ENCODE data around the gene PCP4.

PCP4 gene

DNA sequence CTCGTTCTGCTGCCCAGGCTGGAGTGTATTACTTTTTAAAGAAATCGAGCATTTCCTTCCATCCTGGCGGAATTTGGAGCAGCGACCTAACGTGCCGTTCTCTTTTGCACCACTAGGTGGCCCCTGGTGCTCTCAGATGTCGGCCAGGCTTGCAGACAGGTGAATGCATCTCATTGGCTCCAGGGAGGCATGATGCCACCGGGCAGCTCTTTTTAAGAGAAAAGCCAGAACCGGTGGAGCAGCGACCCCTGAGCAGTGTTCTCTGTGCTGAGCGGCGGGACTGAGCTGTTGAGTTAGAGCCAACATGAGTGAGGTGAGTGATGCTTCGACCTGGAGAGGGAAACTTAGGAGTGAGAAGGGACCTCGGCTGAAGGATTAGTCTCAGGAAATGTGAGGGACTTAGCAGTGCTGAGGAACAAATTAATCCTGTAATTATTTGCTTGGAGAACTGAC, at the start of gene PCP4:
Gene PCP4 (plus strand): TSS at position 241 of the 453 bp plus-strand sequence. CDS start 64 bp downstream, at position 305.
- peak; percentile 47 for DNase-seq (ENCODE audit: low spot score)

DNA sequence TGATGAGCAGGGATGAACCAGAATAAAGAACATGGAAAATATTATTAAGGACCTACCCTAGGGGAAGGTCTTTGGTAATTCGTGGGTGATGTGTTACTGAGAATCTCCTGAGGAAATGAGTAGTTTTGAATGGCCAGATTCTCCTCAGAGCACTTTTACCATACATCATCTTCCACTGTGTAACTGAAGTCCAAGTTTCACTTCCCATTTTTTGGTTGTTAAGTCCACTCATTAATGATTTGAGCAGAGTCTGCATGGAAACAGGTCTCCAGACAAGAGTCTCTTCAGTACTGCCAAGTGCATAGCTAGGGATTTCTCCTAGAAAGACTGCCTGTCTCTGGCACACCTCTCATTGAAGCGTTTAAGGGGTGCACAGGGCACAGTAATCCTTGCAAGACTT, 48.7 kb upstream of the PCP4 start:
- no peak for DNase-seq (ENCODE audit: low spot score)

DNA sequence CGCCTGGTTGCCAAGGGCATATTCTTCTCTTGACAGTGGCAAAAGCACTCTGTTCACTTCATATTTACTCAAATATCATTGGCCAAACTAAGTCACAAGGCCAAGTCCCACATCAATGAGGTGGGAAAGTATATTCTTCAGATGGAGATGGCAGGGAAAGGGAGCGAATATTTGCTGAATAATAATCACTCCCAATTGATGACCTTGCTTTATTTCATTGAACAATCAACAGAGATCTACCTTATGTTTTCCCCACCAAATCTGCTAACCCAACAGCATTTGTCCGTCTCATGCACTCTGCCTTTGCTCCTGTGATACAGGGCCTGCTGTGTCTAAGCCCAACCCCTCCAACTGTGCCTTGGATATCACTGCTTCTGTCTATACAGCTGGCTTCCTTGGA, 45.2 kb upstream of the PCP4 start:
- no peak for DNase-seq (ENCODE audit: low spot score)

DNA sequence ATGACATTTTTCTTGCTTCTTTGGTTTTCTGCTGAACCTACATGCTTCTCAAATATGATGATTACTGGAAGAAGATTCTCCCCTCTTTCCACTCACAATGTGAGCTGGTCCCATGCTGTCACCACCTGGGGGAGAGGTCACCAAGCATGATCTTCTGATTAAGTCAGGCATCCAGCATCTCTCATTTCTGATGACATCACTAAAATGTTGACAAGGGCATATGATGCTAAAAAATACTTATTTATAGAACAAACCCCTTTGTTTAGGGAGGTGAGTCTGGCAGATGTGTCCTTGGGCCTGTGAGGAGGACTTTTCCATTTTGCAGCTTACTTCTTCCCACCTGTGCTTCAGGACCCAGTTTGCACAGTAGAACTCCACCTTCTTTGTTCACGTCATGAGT, 42.0 kb upstream of the PCP4 start:
- no peak for DNase-seq (ENCODE audit: low spot score)

DNA sequence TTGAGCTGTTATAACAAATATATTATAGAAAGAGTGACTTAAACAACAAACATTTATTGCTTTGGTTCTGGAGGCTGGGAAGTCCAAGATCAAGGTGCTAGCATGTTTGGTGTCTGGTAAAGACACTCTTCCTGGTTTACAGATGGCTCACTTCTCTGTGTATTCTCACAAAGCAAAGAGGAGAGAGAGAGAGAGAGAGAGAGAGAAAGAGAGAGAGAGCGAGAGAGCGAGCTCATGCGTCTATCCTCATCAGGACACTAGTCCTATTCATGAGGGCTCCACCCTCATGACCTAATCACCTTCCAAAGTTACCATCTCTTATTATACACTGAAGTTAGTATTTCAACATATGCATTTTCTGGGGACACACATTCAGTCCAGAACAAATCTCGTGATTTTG, 32.7 kb upstream of the PCP4 start:
- DNase-seq (ENCODE audit: low spot score), result no peak

DNA sequence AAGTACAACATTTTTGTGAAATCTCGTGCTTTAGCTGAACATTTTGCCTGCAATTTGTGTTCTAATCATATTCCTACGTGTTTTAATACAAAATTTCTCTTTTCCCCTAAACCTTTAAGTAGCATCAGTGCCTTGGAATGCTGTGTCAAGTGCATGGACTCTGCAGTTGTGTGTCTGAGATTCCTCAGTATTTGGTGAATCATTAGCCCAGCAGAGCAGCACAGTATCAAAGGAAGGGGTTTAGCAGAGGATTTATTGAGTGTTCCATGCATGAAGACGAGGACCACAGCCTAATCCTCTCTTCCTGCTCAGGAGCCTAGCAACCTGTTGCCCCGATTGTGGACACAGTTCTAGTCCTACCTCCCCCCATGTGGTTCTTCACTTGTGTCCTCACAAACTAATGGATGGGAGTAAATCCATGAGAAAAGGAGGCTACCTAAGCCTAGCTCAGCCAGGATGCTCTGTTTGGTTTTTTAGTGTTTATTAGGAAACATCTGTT, 29.3 kb upstream of the PCP4 start:
- DNase-seq (ENCODE audit: low spot score), result no peak

DNA sequence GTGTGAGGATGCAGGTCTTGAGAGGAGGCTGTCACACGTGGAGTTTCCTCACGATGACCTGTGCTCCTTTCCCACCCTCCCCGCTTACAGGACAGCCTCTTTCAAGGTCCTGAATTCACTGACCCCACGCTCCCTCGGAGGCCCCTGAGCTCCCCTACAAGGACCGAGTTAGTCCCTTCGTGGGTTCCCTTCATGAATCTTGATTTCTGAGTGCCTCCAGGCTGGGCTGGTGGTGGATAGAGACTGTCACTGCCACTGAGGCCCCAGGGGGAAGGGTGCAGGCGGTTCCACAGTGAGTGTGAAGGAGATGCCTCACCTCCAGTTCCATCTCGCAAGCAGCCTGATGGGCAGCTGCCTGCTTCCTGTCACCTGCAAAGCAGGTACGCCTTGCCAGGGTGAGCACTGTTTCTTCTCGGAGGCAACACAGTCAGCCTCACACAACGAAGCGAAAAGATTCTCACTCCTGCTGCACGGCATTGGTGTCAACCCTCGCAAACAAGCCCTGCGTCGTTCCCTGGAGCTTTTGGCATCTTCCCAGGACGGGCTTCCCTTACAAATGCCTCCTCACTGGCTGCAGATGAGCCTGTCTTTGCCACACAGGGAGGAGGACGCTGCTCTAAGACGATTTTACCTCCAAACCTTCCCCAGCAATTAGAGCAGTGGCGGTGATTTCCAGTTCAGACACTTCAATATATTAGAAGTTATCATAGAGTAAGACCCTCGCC, 26.7 kb upstream of the PCP4 start:
- no peak for DNase-seq (ENCODE audit: low spot score)

DNA sequence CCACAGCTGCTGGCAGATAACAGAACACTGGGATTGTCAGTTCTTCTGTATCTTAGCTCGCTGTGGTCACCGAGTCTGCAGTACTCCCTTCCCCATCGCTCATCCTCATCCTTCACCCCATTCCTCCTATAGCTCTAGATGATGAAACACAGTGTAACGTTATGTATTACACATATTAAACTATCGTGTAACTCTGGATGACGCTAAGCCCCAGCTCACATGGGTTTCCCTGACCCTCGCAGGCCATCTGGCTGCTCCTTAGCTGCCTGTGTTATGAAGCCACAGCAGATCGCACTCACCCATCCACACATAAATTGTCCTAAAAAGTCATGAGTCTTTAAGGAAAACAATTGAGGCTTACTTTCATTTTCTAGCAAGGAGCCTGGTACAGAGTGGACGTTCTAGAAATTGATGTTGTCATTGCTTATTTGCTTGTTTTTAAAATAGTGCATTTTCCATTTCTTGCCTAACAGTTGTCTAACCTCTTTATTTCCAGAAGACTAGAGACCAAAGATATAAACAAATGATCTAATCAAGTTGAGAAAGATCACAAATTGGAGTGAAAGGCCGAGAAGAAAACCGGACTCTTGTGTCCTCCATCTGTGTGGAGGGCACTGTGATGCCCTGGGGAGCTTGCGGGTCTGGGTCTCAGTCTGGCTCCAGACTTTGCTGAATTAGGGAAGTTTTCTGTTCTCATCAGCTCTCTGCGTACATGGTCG, 24.3 kb upstream of the PCP4 start:
- DNase-seq (ENCODE audit: low spot score), result no peak

DNA sequence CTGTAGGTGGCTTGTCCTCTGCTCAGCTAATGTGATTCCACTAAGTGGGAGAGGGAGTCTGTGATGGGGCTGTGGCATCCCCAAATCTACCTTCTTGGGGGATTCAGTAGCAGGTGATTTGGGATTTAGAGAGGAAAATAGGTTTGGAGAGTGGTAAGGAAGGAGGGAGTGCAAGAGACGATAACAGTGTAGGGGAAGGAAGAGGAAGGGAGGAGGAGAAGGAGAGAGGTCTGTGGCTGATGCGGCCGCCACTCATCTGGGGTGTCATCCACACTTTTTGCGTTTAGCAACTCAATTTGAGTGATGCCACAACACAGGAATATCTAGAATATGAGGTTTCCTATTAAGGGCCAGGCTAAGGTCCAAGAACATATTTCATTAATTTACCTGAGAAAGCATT, 23.8 kb upstream of the PCP4 start:
- DNase-seq (ENCODE audit: low spot score), result no peak

DNA sequence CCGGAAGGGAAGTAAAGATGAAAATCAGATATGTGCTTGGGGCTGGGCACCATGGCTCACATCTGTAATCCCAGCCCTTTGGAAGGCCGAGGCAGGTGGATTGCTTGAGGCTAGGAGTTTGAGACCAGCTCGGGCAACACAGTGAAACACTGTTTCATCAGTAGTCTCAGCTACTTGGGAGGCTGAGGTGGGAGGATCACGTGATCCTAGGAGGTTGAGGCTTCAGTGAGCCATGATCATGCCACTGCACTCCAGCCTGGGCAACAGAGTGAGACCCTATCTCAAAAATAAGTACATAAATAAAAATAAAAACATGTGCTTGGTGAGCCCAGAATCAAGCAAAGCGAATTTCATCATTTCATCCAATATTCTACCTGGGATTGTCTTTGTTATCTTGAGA, 23.3 kb upstream of the PCP4 start:
- DNase-seq (ENCODE audit: low spot score), result no peak

DNA sequence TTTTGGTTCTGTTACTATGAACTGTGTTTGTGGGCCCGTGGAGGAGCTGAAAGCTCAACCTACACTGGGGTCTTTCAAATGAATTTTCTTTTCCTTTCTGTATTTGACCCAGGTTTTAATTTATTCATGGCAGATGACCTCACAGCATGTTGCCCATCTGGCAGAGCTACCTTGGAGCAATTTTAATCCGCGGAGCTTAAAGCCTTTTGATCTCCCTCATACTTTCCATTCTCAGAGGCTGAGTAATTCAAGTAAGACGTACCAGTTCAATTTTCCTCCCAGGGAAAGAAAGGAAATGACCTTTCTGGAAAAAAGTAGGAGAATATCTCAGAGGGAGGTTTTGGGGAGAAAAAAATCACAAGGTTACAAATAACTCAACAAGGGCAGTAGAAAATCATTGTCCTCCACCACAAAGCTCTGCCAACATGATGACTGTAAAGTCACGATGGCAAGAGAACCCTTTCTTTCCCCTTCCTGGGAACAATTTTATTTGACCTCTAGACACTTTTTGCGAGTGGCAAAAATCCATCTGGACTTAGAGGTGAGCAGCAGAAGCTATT, 21.6 kb upstream of the PCP4 start:
- no peak for DNase-seq (ENCODE audit: low spot score)

DNA sequence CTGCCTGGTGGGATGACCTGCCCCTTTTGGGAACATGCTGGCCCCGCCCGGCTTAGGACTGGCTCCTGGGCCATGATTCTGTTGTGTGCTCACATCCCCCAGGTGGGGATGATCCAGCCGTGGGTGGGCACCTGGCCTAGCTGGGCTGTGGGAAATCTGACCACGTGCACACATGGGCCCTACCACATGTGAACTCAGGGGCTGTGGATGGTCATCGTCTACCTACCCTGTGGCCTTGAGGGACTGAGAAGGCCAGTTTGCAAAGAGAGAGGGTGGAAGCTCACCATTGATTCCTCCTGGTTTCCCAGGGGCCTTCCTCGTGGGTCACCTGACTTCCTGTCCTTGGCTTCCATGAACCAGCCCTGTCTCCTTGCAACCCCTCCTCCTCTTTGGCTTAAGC, 19.4 kb upstream of the PCP4 start:
- no peak for DNase-seq (ENCODE audit: low spot score)

DNA sequence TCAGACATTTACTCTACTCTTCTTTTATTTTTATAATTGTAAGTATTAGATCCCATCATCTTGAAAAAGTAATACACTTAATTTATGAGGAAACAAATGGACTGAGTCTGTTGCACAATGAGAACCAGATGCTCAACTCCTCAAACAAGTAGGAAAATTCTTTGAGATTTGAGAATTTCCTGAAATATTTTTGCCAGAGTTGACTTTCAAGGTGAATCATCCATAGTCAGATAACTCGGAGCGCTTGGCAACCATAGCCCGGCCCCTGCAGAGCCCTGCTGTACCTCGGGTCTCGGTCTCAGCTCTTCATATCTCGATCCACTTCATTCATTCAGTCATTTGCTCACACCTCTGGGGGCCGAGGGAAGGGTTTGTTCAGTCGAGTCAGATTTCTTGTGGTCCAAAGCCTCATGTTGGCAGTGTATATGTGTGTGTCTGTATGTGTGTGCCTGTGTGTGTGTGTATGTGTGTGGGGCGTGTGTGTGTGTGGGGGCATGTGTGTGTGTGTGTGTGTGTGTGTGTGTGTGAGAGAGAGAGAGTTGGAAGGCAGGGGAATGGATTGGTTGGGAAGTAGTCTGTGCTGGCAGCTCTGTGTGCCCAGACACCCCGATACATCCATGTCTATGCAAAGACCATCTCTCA, 18.1 kb upstream of the PCP4 start:
- DNase-seq (ENCODE audit: low spot score), result no peak

DNA sequence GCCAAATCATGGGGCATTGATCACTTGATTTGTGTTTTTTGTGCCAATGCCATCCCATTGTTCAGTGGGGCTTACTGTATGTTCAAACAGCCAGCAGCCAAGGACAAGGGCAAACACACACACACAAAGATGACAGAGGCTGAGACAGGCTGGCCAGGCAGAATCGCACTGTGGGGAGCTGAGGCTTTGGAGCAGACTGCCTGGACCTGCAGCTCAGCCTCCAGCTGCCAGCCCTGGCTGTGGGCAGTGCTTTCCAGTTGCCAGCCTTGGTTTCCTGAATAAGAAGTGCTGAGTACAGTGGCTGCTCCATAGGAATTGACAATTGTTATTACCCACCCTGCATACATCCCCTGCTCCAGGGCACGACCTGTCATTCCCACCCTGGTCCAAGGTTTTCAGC, 16.9 kb upstream of the PCP4 start:
- no peak for DNase-seq (ENCODE audit: low spot score)

DNA sequence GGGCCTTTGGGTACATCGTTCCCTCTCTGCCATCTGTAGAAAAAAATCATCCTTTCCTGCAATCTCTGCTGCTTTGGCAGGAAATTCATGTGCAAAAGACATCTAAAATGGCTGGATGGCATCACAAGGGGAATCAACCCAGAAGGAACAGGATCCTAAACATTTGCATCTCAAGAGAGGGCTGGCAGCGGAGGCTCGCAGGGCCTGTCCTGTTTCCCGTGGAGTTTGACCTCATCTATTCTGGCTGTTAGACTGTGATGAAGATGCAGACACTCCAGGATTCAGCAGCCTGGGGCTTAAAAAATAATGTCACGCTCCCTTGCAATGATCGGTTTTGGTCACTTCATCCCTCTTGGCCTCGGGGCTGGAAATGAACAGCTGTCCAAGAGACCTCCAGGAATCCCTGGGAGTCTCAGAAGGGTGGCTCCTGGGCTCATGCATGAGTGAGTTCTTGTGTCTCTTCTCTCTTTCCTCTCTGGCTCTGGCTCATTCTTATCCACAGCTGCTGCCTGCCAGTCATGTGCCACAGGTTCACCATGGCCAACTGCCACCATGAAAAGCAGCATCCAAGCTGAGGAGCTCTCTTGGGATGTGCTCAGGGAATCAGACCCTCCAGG, 16.1 kb upstream of the PCP4 start:
- DNase-seq (ENCODE audit: low spot score), result no peak

DNA sequence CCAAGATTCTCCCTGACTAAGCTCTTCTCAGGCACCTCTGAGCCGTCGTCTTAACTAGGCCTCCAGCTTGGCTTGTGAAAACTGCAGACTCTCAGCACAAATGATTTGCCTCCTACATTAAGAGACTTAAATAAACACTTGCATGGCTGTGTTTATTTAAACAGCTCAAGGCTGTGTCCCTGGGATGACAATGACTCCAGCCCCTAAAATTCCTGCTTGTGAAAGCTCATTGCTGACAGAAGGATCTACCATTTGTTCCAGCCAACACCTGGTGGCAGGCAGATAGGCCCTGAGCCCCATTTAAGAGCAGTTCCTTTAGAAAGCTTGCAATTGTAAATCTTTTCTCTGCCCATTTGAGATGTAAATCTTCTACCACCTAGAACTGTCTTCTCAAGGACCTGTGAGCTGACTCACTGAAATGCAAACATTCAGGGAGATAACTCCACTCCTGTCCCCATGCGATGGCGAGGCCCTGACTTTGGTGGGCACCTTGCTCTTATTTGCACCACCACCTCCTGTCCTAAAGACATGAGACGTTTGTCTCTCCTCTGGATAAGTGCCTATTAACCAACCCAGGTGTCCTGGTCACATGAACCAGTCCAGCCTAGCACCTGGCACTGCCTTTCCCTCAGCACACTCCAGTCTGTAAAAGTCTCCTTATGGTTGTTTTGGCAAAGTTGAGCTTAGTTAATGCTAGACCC, 15.1 kb upstream of the PCP4 start:
- no peak for DNase-seq (ENCODE audit: low spot score)

DNA sequence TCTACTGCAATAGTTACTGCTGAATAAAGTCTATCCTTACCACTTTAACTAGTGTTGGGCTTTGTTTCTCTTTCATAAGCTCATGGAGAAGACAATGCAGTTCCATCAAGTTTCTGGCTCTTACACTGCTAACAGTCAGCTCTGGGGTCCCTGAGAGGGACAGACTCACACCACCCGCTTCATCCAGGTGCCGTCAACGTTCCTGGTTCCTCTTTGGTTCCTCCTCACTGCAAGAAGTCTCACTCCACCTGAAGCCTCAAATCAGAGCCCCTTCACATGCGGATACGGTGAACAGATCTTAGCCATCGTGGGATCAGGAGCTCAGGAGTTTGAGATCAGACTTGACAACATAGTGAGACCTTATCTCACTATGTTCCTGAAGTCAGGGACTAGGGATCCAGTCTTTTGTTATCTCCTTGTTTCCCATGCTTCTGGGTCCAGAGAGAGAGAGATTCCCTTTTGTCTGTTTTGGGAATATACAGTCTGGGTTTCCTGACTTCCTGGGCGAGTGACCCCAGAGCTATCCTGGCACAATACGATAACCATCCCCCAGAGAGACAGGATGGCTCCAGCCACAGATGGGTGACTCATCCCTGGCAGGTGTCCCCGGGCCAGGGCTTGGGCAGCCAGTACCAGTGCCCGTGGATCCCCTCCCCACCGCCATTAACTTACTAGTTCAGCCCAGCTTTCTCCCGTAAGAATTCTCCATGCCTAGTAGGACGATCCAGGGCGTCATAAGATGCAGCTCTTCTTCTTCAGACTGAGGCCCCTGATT, 14.3 kb upstream of the PCP4 start:
- no peak for DNase-seq (ENCODE audit: low spot score)

DNA sequence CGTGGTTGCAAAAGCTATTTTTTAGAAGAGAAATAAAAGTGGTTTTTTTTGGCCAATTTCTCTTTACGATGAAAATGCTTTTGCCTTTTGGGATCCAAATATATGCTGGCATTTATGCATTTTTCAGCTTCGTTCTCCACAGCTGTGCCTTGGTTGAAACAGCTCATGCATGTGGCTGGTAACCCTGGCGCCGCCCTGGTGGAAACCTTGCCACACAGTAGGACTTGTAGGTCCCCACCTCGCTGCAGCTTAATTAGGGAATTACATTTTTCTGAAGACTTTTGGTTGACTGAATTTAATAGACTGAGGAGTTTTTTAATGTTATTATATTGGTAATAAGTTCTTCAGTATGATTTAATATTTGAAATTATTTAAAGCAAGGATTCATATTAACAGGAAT, 12.7 kb upstream of the PCP4 start:
- no peak for DNase-seq (ENCODE audit: low spot score)

DNA sequence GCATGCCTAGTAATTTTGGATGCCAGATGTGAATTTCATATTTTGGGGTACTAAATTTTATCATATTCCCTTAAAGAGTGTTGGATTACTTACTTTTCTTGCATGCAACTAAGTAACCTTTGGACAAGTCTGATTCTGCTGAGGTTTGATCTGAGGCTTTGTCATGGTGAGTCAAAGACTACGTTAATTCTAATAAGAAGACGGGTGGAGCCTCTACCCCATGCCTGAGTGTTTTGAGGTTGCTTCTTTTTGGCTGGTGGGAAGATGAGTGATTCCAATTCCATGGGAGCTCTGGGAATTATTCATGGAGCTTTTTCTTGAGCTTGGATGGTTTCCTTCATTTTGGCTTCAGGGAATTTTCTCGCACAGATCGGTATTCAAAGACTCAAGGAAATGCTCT, 11.6 kb upstream of the PCP4 start:
- no peak for DNase-seq (ENCODE audit: low spot score)

DNA sequence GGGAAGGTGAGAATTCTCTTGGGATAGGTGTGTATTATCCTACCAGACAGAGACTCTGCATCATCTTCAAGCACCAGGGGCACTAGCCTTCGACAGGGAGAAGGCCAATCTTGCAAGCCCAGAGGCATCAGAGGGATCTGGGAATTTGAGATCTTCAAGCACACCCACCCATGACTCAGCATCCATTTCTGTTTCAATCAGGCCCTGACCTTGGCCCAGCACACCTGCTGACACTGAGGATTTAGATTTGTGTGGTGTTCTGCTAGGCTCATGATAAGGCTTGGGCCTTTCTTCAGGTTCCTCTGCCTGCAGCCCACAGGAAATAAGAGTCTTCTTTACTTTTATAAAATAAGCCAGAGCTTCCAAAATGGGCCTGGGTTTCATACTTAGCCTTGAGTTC, 6.6 kb upstream of the PCP4 start:
- DNase-seq (ENCODE audit: low spot score), result no peak

DNA sequence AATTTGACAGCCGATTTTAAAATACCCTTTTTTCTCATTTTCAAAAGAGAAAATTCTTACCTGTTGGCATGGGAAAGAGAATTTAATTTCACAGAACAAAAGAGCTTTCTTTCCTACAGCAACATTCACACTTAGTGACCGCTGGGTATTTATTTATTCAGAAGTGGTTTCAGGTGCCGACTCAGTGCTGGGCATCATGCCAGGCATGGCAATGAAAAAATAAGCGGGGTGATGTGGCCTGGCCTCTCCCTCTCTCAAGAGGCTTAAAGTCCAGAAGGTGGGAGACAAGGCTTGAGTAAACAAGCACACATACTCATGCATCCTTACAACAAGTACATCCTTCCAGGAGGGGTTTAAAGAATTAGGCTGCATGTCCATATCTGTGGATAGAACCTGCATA, 4.1 kb upstream of the PCP4 start:
- DNase-seq (ENCODE audit: low spot score), result no peak
